ENCODE measurements around the gene B3GALT5. TPM values are rescaled to one million over a fixed set of nuclear protein-coding genes. Genes with fewer than 3 reads are reported as not detected.

B3GALT5 gene
- not detected in 2 replicates for total RNA-seq

DNA sequence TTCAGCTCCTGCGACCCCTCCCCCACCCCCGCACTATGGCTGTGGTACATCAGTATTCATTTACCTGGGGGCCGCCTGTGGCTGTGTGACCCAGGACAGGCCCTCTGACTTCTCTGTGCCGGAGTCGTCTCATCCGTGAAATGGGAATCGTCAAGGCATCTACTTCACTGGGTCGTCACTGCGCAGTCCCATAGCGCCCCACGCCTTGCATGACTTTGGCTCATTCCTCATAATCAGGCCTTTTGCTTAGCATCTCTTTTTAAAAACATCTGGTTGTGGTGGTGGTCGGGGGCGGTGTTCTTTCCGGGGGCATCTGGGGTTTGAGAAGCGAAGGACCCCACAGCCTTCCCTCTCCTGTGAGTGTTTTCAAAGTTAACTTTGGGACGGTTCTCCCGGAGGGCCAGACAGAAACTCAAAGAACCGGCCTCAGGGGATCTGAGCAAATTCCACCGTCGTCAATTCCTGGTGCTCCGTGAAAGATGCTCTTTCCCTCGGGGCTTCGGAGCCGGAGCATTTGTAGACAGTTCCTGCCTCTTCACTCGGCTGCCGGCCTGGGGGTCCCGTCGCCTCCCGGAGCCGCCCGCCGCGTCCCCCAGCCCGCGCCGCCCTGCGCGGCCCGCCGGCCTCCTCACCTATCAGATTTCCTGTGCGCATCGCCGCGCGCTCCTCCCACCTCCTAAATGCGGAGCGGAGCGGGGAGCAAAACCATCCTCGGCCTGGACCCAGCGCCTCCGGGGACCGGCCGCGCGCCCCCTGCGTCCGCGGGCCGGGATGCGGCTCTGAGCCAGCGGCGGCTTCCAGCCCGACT lies at the start of gene B3GALT5:
Gene B3GALT5, plus strand, starts transcription at position 708 of the 808 bp plus-strand sequence. CDS start 47,620 bp downstream, outside the sequence.

Other genes starting within 250 kb of the B3GALT5 start
- 0.37 and 1.4 TPM in 2 replicates for gene LCA5L, start 167.2 kb upstream of the B3GALT5 start, total RNA-seq
- 2.7 and 6.1 TPM in 2 replicates for gene SH3BGR, start 161.0 kb upstream of the B3GALT5 start, total RNA-seq
- gene IGSF5, start 132.2 kb downstream of the B3GALT5 start, total RNA-seq, result not detected in 2 replicates

Measured in cardiac ventricle fibroblast (primary cell).